Endothelial cell of umbilical vein (primary cell): ENCODE data around the gene SMARCA2. TPM values are rescaled to one million over a fixed set of nuclear protein-coding genes. Genes with fewer than 3 reads are reported as not detected.
A peak's percentile ranks its signal among the peaks of the same experiment; 100 is the strongest.

ENCODE experiments used
- BruUV-seq: library from RNA; stranded (reverse); fragments of 400-500 nt; replicated peaks from 2 replicates; lab custom pipeline; 2021; lab: Mats Ljungman, UMichigan
- CTCF ChIA-PET: fragments of 300-600, 350-600 bp; sonication (Branson Sonifier 250); formaldehyde crosslinking; loops from one replicate; lab custom pipeline; 2021; ENCODE audit warnings: antibody characterized with exemption, inconsistent platforms; lab: Charles Lee
- POLR2A ChIA-PET: fragments of 300-600, 350-600 bp; sonication (Branson Sonifier 250); formaldehyde crosslinking; loops from one replicate; lab custom pipeline; 2021; ENCODE audit warnings: antibody characterized with exemption, inconsistent platforms; lab: Charles Lee
- DNase-seq: peaks from one replicate; pipeline ENCODE4 v3.0.0-alpha.2; 2011; ENCODE audit warnings: low read depth, low spot score
- FAIRE-seq: peaks from 2 replicates; lab custom pipeline; 2011; peaks lifted over from hg19 to GRCh38; lab: Jason Lieb, UNC
- H2AFZ ChIP-seq: 2 replicates; pipeline ENCODE4 v1.6.0; 2012; ENCODE audit warnings: low read depth, low read length, control low read depth, inconsistent platforms
- H3K27ac ChIP-seq: 2 replicates; pipeline ENCODE4 v1.5.1; 2011; ENCODE audit warnings: low read depth, mild to moderate bottlenecking, control low read depth, low read length, moderate library complexity; ENCODE audit not compliant: insufficient read depth
- H3K27me3 ChIP-seq, 2 experiments: 2 replicates each; pipeline versions ENCODE4 v1.6.0 to v1.6.1; 2011; ENCODE audit warnings: low read length in 2 of 2, mixed read lengths in 1 of 2; ENCODE audit not compliant: control insufficient read depth in 2 of 2, insufficient read depth in 2 of 2
- H3K36me3 ChIP-seq, 2 experiments: 2 replicates in 1 of 2; 3 replicates in 1 of 2; pipeline ENCODE4 v1.5.1; 2011; ENCODE audit warnings: low read length in 2 of 2, mild to moderate bottlenecking in 1 of 2, moderate library complexity in 1 of 2; ENCODE audit not compliant: control insufficient read depth in 2 of 2, insufficient read depth in 2 of 2; ENCODE audit errors: extremely low read depth in 1 of 2
- H3K4me1 ChIP-seq: 3 replicates; pipeline ENCODE4 v1.5.1; 2011; ENCODE audit warnings: mild to moderate bottlenecking, low read length; ENCODE audit not compliant: control insufficient read depth, insufficient read depth; ENCODE audit errors: extremely low read depth
- H3K4me2 ChIP-seq: 2 replicates; pipeline ENCODE4 v1.6.1; 2011; ENCODE audit warnings: low read length, control low read depth, mixed read lengths; ENCODE audit not compliant: insufficient read depth
- H3K4me3 ChIP-seq, 3 experiments: fragments of 200-600 bp in 1 of 3; sonication (generic), shearing (Covaris generic) in 1 of 3; replicated peaks in 1 of 3; 2 replicates each; pipeline ENCODE4 v1.5.1; 2011 to 2016; ENCODE audit warnings: control low read depth in 3 of 3, low read length in 3 of 3, mild to moderate bottlenecking in 2 of 3, inconsistent platforms in 1 of 3, low read depth in 1 of 3, moderate library complexity in 1 of 3; ENCODE audit not compliant: insufficient read depth in 1 of 3
- H3K79me2 ChIP-seq: 2 replicates; pipeline ENCODE4 v1.6.0; 2012; ENCODE audit warnings: low read length, inconsistent platforms; ENCODE audit not compliant: control insufficient read depth, insufficient read depth
- H3K9ac ChIP-seq: replicated peaks from 2 replicates; pipeline ENCODE3; 2011; ENCODE audit warnings: low read length, control low read depth; ENCODE audit not compliant: insufficient read depth; ENCODE audit errors: extremely low read depth
- H3K9me1 ChIP-seq: replicated peaks from 3 replicates; pipeline ENCODE4 v1.6.0; 2011; ENCODE audit warnings: mild to moderate bottlenecking, low read length; ENCODE audit not compliant: control insufficient read depth, insufficient read depth; ENCODE audit errors: extremely low read depth
- H3K9me3 ChIP-seq: replicated peaks from 2 replicates; pipeline ENCODE4 v1.5.1; 2012; ENCODE audit warnings: low read length, inconsistent platforms; ENCODE audit not compliant: control insufficient read depth, insufficient read depth
- H4K20me1 ChIP-seq: replicated peaks from 2 replicates; pipeline ENCODE3; 2011; ENCODE audit warnings: mild to moderate bottlenecking, low read length; ENCODE audit not compliant: control insufficient read depth, insufficient read depth; ENCODE audit errors: extremely low read depth
- EZH2 ChIP-seq: IDR thresholded peaks from 2 replicates; pipeline ENCODE4 v1.6.1; 2012; ENCODE audit warnings: borderline replicate concordance, low read depth, mild to moderate bottlenecking, moderate library complexity, low read length, inconsistent platforms; ENCODE audit not compliant: severe bottlenecking
- FOS ChIP-seq: IDR thresholded peaks from 2 replicates; pipeline ENCODE4 v1.6.1; 2011; ENCODE audit warnings: mild to moderate bottlenecking, low read length, moderate library complexity, borderline replicate concordance; ENCODE audit not compliant: insufficient read depth
- GATA2 ChIP-seq: IDR thresholded peaks from 2 replicates; pipeline ENCODE4 v1.7.0; 2011; ENCODE audit warnings: low read depth, mild to moderate bottlenecking, moderate library complexity, mixed read lengths, low read length; ENCODE audit not compliant: insufficient read length, insufficient read depth
- JUN ChIP-seq: IDR thresholded peaks from 2 replicates; pipeline ENCODE4 v1.6.1; 2011; ENCODE audit warnings: borderline replicate concordance, low read depth; ENCODE audit not compliant: insufficient read length, insufficient read depth
- MYC ChIP-seq: IDR thresholded peaks from one replicate; pipeline ENCODE4 v1.6.1; 2011; ENCODE audit warnings: mild to moderate bottlenecking, low read depth, low read length
- POLR2A ChIP-seq: IDR thresholded peaks from 2 replicates; pipeline ENCODE4 v1.6.1; 2012; ENCODE audit warnings: low read depth, mild to moderate bottlenecking, control low read depth, low read length
- POLR2AphosphoS5 ChIP-seq: IDR thresholded peaks from 2 replicates; pipeline ENCODE4 v1.6.1; 2012; ENCODE audit warnings: low read depth, mild to moderate bottlenecking, control low read depth, low read length, moderate library complexity; ENCODE audit not compliant: insufficient read depth
- dilution Hi-C: fragments of 300-500 bp; cut with MboI; formaldehyde crosslinking; loops from one replicate; pipeline ENCODE4 v1.15.0; 2019; ENCODE audit warnings: low sequenced_read_pairs; ENCODE audit not compliant: extremely low pct_ligation_motif_present
- intact Hi-C: fragments of 100-400 bp; cut with micrococcal nuclease; formaldehyde crosslinking; loops from one replicate; pipeline ENCODE4 v1.10.0; 2022
- polyA plus RNA-seq, 4 experiments: library from polyadenylated mRNA; depleted of rRNA in 3 of 4; stranded (reverse) in 3 of 4; unstranded in 1 of 4; fragments of >200 nt; gene quantifications; 2 replicates each; pipeline versions ENCODE4 v1.2.1 to v1.2.3, GENCODE V29; 2011 to 2012; ENCODE audit warnings: missing spikeins in 1 of 4
- total RNA-seq: library from RNA; stranded (reverse); gene quantifications from 2 replicates; pipeline ENCODE4 v1.2.3, GENCODE V29; 2021
- TF ChIP-seq, protein P1 (sequence below), 2 donors: IDR thresholded peaks; 1 replicate in 1 of 2; 2 replicates in 1 of 2; pipeline ENCODE4 v1.5.1; 2011; ENCODE audit warnings: low read length in 2 of 2, mild to moderate bottlenecking in 2 of 2, moderate library complexity in 2 of 2, control low read depth in 1 of 2, inconsistent platforms in 1 of 2, low read depth in 1 of 2; ENCODE audit not compliant: insufficient read depth in 1 of 2; ENCODE audit errors: extremely low read depth in 1 of 2
- TF ChIP-seq, protein P2 (sequence below): IDR thresholded peaks from 2 replicates; pipeline ENCODE4 v1.6.1; 2011; ENCODE audit not compliant: insufficient read depth, insufficient read length

The SMARCA2 gene
- total and polyA plus RNA-seq, 2 donors (not counting 3 experiments of a cell fraction or from before 2014, with no cell fraction given) = 54.5 to 79.9 TPM

DNA sequence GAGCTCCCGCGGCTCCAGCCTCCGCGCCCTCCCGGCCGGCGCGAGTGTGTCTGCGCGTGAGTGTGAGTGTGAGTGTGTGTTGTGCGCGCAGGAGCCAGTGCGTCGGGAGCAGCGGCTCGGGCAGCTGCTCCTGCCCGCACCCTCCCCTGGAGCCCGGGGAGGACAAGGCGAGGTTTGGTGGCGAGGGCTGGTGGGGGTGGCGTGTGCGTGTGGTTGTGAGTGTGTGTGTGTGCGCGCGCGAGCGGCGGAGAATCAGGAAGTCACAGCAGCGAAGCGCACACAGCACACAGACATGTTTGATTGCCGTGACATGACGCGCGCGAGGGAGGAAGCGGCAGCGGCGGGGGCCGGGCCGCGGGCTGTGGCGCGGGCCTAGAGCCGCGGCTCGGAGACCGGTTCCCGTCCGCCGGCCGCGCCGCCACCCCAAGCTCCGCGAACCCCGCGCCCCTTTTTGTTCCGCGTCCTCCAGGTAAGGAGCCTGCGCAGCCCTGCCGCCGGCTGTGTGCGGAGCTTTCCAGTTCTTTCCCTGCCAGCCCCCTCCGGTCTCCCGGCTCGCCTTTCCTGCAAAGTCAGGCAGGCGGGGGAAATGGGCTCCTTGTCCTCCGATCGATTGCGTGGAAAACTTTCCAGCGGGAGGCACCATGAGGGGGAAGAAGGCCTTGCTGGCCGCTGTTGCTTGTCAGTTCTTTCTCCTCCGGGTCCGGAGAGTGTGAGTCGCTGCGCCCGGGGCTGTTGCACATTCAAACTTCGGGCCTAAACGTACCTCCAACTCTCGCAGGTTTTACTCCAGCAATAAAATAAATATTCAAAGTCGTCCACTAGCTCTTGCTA is 2.4 kb downstream of the SMARCA2 start:
- DNase-seq (peak; percentile 79), FAIRE-seq (peak; percentile 46)
- H3K36me3 ChIP-seq = no peaks in the 10 kb centered on the region
- CTCF ChIA-PET = interaction anchor here (1.2 to 2.8 kb wide), 3 partner anchors 9 to 70 kb away, joined by 3 to 13 read pairs (median 5); no protein-coding TSS in a partner anchor
- intact Hi-C loops = loop anchor here (2.0 to 5.0 kb wide), 3 partner anchors 605 to 1321 kb away; no protein-coding TSS in a partner anchor
- TF ChIP-seq POLR2A = peak; percentile 44
- no peak for TF ChIP-seq EZH2
- TF ChIP-seq JUN = no peak
- no peak for TF ChIP-seq POLR2AphosphoS5
- no peak for TF ChIP-seq FOS
- TF ChIP-seq MYC = peak; percentile 18
- TF ChIP-seq, protein P1, sequence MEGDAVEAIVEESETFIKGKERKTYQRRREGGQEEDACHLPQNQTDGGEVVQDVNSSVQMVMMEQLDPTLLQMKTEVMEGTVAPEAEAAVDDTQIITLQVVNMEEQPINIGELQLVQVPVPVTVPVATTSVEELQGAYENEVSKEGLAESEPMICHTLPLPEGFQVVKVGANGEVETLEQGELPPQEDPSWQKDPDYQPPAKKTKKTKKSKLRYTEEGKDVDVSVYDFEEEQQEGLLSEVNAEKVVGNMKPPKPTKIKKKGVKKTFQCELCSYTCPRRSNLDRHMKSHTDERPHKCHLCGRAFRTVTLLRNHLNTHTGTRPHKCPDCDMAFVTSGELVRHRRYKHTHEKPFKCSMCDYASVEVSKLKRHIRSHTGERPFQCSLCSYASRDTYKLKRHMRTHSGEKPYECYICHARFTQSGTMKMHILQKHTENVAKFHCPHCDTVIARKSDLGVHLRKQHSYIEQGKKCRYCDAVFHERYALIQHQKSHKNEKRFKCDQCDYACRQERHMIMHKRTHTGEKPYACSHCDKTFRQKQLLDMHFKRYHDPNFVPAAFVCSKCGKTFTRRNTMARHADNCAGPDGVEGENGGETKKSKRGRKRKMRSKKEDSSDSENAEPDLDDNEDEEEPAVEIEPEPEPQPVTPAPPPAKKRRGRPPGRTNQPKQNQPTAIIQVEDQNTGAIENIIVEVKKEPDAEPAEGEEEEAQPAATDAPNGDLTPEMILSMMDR (IDR thresholded peaks at IDR 0.05; ENCODE audit: extremely low read depth in 1 of 2, insufficient read depth in 1 of 2, low read depth in 1 of 2, low read length in 2 of 2) = no peak
- TF ChIP-seq, protein P2, sequence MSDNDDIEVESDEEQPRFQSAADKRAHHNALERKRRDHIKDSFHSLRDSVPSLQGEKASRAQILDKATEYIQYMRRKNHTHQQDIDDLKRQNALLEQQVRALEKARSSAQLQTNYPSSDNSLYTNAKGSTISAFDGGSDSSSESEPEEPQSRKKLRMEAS = no peak
- TF ChIP-seq GATA2 = no peak
- POLR2A ChIA-PET = no interaction called here
- H3K9ac ChIP-seq = peak overlapping the region; percentile 78
- H4K20me1 ChIP-seq = no peaks in the 10 kb centered on the region
- peak overlapping the region; percentile 81 for H3K4me2 ChIP-seq
- peaks cover 26% of the 10 kb centered on the region for H3K79me2 ChIP-seq
- peak overlapping the region; percentile 66 for H3K27ac ChIP-seq
- dilution Hi-C loops = no loop called here
- H3K4me3 ChIP-seq = peak overlapping the region; percentile 63 to 86 (median 76)
- H3K9me1 ChIP-seq = no peaks in the 10 kb centered on the region
- peaks cover 28% of the 10 kb centered on the region for H3K4me1 ChIP-seq
- BruUV-seq = no TSS peak
- peaks cover 1 to 2% of the 10 kb centered on the region in 2 experiments for H3K27me3 ChIP-seq
- H3K9me3 ChIP-seq = no peaks in the 10 kb centered on the region
- H2AFZ ChIP-seq = peak overlapping the region; percentile 87
